Activated B cell treated with CpG ODN at 0.5 μM for 24 hours (primary cell): Measurements from ENCODE around the gene CEP128. TPM values are rescaled to one million over a fixed set of nuclear protein-coding genes. Genes with fewer than 3 reads are reported as not detected.

Experiments
- ATAC-seq: fragments of 200-7000 bp; cut with Tn5 transposase; one replicate; pipeline ENCODE4 v1.10.0; 2021; ENCODE audit warnings: low read depth, mild to moderate bottlenecking, moderate library complexity
- CTCF ChIA-PET: fragments of 350-600 bp; sonication (Branson Sonifier 250); formaldehyde crosslinking; loops from one replicate; lab custom pipeline; 2021; ENCODE audit warnings: antibody characterized with exemption; lab: Charles Lee
- POLR2A ChIA-PET: fragments of 350-600 bp; sonication (Branson Sonifier 250); formaldehyde crosslinking; loops from one replicate; lab custom pipeline; 2021; ENCODE audit warnings: antibody characterized with exemption; lab: Charles Lee
- DNase-seq: peaks from one replicate; pipeline ENCODE4 v3.0.0; 2022
- H3K27ac Mint-ChIP-seq: one replicate; pipeline ENCODE4 v1.8.0; 2020; ENCODE audit warnings: mixed read lengths
- H3K27me3 Mint-ChIP-seq: one replicate; pipeline ENCODE4 v1.8.0; 2021; ENCODE audit warnings: mixed read lengths
- H3K36me3 Mint-ChIP-seq: one replicate; pipeline ENCODE4 v1.8.0; 2021; ENCODE audit warnings: low read depth, mixed read lengths
- H3K4me1 Mint-ChIP-seq: one replicate; pipeline ENCODE4 v1.8.0; 2021; ENCODE audit warnings: mixed read lengths
- H3K4me3 Mint-ChIP-seq: one replicate; pipeline ENCODE4 v1.8.0; 2020; ENCODE audit warnings: mild to moderate bottlenecking, mixed read lengths
- H3K9me3 Mint-ChIP-seq: one replicate; pipeline ENCODE4 v1.8.0; 2020; ENCODE audit warnings: mixed read lengths
- intact Hi-C: fragments of 100-400 bp; cut with micrococcal nuclease; formaldehyde crosslinking; loops from one replicate; pipeline ENCODE4 v1.15.1; 2024
- total RNA-seq: library from RNA; stranded (reverse); gene quantifications from 2 replicates; pipeline ENCODE4 v1.2.3, GENCODE V29; 2022
- TF ChIP-seq, protein P1 (sequence below): fragments of 200-600 bp; IDR thresholded peaks from one replicate; pipeline ENCODE4 v1.8.0; 2022; ENCODE audit warnings: antibody characterized with exemption, mild to moderate bottlenecking

CEP128 gene
- total RNA-seq, 1 donor from 2014 or later: 25.0 TPM

- ATAC-seq: no peak
- Mint-ChIP-seq H3K27ac (no peak overlapping the region), H3K36me3 (no peaks in the 10 kb centered on the region), H3K4me1 (no peaks in the 10 kb centered on the region), H3K9me3 (peaks cover 3% of the 10 kb centered on the region), H3K27me3 (no peaks in the 10 kb centered on the region), H3K4me3 (no peak overlapping the region)
- ChIA-PET POLR2A (no interaction called here), CTCF (no interaction called here)
- TF ChIP-seq, protein P1, sequence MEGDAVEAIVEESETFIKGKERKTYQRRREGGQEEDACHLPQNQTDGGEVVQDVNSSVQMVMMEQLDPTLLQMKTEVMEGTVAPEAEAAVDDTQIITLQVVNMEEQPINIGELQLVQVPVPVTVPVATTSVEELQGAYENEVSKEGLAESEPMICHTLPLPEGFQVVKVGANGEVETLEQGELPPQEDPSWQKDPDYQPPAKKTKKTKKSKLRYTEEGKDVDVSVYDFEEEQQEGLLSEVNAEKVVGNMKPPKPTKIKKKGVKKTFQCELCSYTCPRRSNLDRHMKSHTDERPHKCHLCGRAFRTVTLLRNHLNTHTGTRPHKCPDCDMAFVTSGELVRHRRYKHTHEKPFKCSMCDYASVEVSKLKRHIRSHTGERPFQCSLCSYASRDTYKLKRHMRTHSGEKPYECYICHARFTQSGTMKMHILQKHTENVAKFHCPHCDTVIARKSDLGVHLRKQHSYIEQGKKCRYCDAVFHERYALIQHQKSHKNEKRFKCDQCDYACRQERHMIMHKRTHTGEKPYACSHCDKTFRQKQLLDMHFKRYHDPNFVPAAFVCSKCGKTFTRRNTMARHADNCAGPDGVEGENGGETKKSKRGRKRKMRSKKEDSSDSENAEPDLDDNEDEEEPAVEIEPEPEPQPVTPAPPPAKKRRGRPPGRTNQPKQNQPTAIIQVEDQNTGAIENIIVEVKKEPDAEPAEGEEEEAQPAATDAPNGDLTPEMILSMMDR: no peak
- intact Hi-C loops: no loop called here
- DNase-seq: no peak
These were observed 398.3 kb downstream of the CEP128 start for GRCh38 chr14:80543211-80543610.

- POLR2A ChIA-PET: interaction anchor here (0.6 kb wide), 1 partner anchor 151 kb away, joined by 7 read pairs; no protein-coding TSS in a partner anchor
These were observed 402.7 kb downstream of the CEP128 start for GRCh38 chr14:80538633-80539375.

GRCh38 chr14:80537626-80538025, 403.9 kb downstream of the CEP128 start:
- H3K9me3 Mint-ChIP-seq: peaks cover 3% of the 10 kb centered on the region
- DNase-seq (no peak), ATAC-seq (no peak)
- H3K27ac Mint-ChIP-seq: no peak overlapping the region
- CTCF ChIA-PET: no interaction called here
- H3K36me3 Mint-ChIP-seq: no peaks in the 10 kb centered on the region
- intact Hi-C loops: no loop called here
- no peaks in the 10 kb centered on the region for H3K4me1 Mint-ChIP-seq
- POLR2A ChIA-PET: no interaction called here
- TF ChIP-seq, protein P1: no peak
- no peaks in the 10 kb centered on the region for H3K27me3 Mint-ChIP-seq
- no peak overlapping the region for H3K4me3 Mint-ChIP-seq

More at GRCh38 chr14:80538633-80539375, 402.7 kb downstream of the CEP128 start:
- no peak overlapping the region for H3K27ac Mint-ChIP-seq
- TF ChIP-seq, protein P1: no peak
- no peaks in the 10 kb centered on the region for H3K36me3 Mint-ChIP-seq
- H3K4me1 Mint-ChIP-seq: no peaks in the 10 kb centered on the region
- intact Hi-C loops: no loop called here
- no peak overlapping the region for H3K4me3 Mint-ChIP-seq
- DNase-seq: no peak
- CTCF ChIA-PET: no interaction called here
- no peak for ATAC-seq
- peaks cover 3% of the 10 kb centered on the region for H3K9me3 Mint-ChIP-seq
- no peaks in the 10 kb centered on the region for H3K27me3 Mint-ChIP-seq

GRCh38 chr14:80536456-80536855, 405.1 kb downstream of the CEP128 start:
- ATAC-seq (no peak), DNase-seq (no peak)
- ChIA-PET CTCF (no interaction called here), POLR2A (no interaction called here)
- Mint-ChIP-seq H3K9me3 (peaks cover 3% of the 10 kb centered on the region), H3K27me3 (no peaks in the 10 kb centered on the region), H3K27ac (no peak overlapping the region), H3K4me3 (no peak overlapping the region), H3K4me1 (no peaks in the 10 kb centered on the region), H3K36me3 (no peaks in the 10 kb centered on the region)
- intact Hi-C loops: no loop called here
- TF ChIP-seq, protein P1: no peak

GRCh38 chr14:80535171-80535570, 406.4 kb downstream of the CEP128 start:
- Mint-ChIP-seq H3K27ac (no peak overlapping the region), H3K9me3 (peaks cover 2% of the 10 kb centered on the region), H3K4me1 (no peaks in the 10 kb centered on the region), H3K4me3 (no peak overlapping the region), H3K27me3 (no peaks in the 10 kb centered on the region), H3K36me3 (no peaks in the 10 kb centered on the region)
- TF ChIP-seq, protein P1: no peak
- ATAC-seq: no peak
- intact Hi-C loops: no loop called here
- ChIA-PET CTCF (no interaction called here), POLR2A (no interaction called here)
- DNase-seq: no peak
